ENCODE results near the gene IL1R2. TPM values are rescaled to one million over a fixed set of nuclear protein-coding genes. Genes with fewer than 3 reads are reported as not detected.

The IL1R2 gene
- total and polyA plus RNA-seq, 2 of the 13 experiments (the other 11 are each of a cell fraction or from before 2014, with no cell fraction given): 3.6 to 7.3 TPM

- TF ChIP-seq ZNF770 (CRISPR knock-in tag; IDR thresholded peaks at IDR 0.05) (0 out of 2 replicates have a peak, but pooled peaks have one; percentile 20), ARID4A (CRISPR knock-in tag; IDR thresholded peaks at IDR 0.05; ENCODE audit: borderline replicate concordance) (peak; percentile 25; the same call in 1 of the 2 replicates), ZNF292 (CRISPR knock-in tag; IDR thresholded peaks at IDR 0.05; ENCODE audit: borderline replicate concordance, low read depth) (no peak; the same call in 1 of the 2 replicates), ZBTB1 (CRISPR knock-in tag; IDR thresholded peaks at IDR 0.05; ENCODE audit: borderline replicate concordance) (no peak), REXO4 (CRISPR knock-in tag; IDR thresholded peaks at IDR 0.05; ENCODE audit: borderline replicate concordance) (no peak), ZNF317 (CRISPR knock-in tag; IDR thresholded peaks at IDR 0.05) (no peak), ZBTB21 (CRISPR knock-in tag; IDR thresholded peaks at IDR 0.05) (no peak), JDP2 (CRISPR knock-in tag; IDR thresholded peaks at IDR 0.05; ENCODE audit: borderline replicate concordance) (no peak), SRSF1 (optimal IDR thresholded peaks at IDR 0.05; ENCODE audit: low read depth, low read length) (no peak), BCL6 (CRISPR knock-in tag; IDR thresholded peaks at IDR 0.05) (0 out of 2 replicates have a peak, but pooled peaks have one; percentile 35), SALL2 (CRISPR knock-in tag; IDR thresholded peaks at IDR 0.05) (no peak; the same call in 1 of the 2 replicates), ZNF782 (CRISPR knock-in tag; IDR thresholded peaks at IDR 0.05; ENCODE audit: borderline replicate concordance) (peak; percentile 75; the same call in 1 of the 2 replicates), SNAI1 (CRISPR knock-in tag; IDR thresholded peaks at IDR 0.05; ENCODE audit: borderline replicate concordance) (no peak), ZBTB39 (CRISPR knock-in tag; IDR thresholded peaks at IDR 0.05) (no peak), TGIF2 (CRISPR knock-in tag; IDR thresholded peaks at IDR 0.05) (0 out of 2 replicates have a peak, but pooled peaks have one; percentile 18), NR2F6 (IDR thresholded peaks at IDR 0.05) (peak; percentile 42), NR2F6 (CRISPR knock-in tag; IDR thresholded peaks at IDR 0.05) (peak; percentile 31; the same call in 1 of the 2 replicates), ZBTB34 (CRISPR knock-in tag; IDR thresholded peaks at IDR 0.05) (peak; percentile 73; the same call in 1 of the 2 replicates), SIX1 (CRISPR knock-in tag; IDR thresholded peaks at IDR 0.05; ENCODE audit: borderline replicate concordance) (no peak)
Observed at GRCh38 chr2:101961338-101962191, 30.2 kb upstream of the IL1R2 start (continued).
